MM.1S (cell line): ENCODE data around the gene PEAK1.

ENCODE experiments used
- CTCF ChIP-seq: fragments of 300-600 bp; sonication (generic); IDR thresholded peaks from 2 replicates; pipeline ENCODE4 v1.5.1; 2016; ENCODE audit warnings: antibody characterized with exemption, low read length, mixed read lengths
- EZH2 ChIP-seq: fragments of 300-600 bp; sonication (generic); optimal IDR thresholded peaks from 2 replicates; pipeline ENCODE3; 2017; ENCODE audit warnings: low read depth, mild to moderate bottlenecking, antibody characterized with exemption, low read length, mixed read lengths

- TF ChIP-seq CTCF, result no peak
- TF ChIP-seq EZH2, result no peak
Measured at GRCh38 chr15:77436822-77437221, 16.9 kb upstream of the PEAK1 start.
